ENCODE measurements around the gene CFAP126.
"Not testable (repeated sequence)": the region's sequence is repeated elsewhere in the genome, so short reads cannot be mapped to it uniquely, and the experiment has no call there.

Gene CFAP126

GRCh38 chr1:161367684-161368400, at the start of gene CFAP126:
CFAP126 (minus strand) TSS chr1:161367876; CDS start chr1:161367868, 8 bp downstream.
- no peak for DNase-seq (ENCODE audit: low spot score)

- not testable (repeated sequence) for DNase-seq (ENCODE audit: low spot score)
Observed at GRCh38 chr1:161413050-161413449, 45.4 kb upstream of the CFAP126 start.

- DNase-seq (ENCODE audit: low spot score), result not testable (repeated sequence)
Observed at GRCh38 chr1:161410636-161410970, 42.9 kb upstream of the CFAP126 start.

- DNase-seq (ENCODE audit: low spot score), result not testable (repeated sequence)
Observed at GRCh38 chr1:161409848-161410635, 42.4 kb upstream of the CFAP126 start.

- DNase-seq (ENCODE audit: low spot score), result no peak
Observed at GRCh38 chr1:161408429-161409052, 40.9 kb upstream of the CFAP126 start.

GRCh38 chr1:161407451-161407985, 39.8 kb upstream of the CFAP126 start:
- DNase-seq (ENCODE audit: low spot score), result no peak

- DNase-seq (ENCODE audit: low spot score), result not testable (repeated sequence)
Observed at GRCh38 chr1:161406551-161406950, 38.9 kb upstream of the CFAP126 start.

GRCh38 chr1:161404051-161404597, 36.4 kb upstream of the CFAP126 start:
- DNase-seq (ENCODE audit: low spot score), result no peak

- no peak for DNase-seq (ENCODE audit: low spot score)
Observed at GRCh38 chr1:161402446-161402845, 34.8 kb upstream of the CFAP126 start.

GRCh38 chr1:161399257-161399998, 31.8 kb upstream of the CFAP126 start:
- DNase-seq (ENCODE audit: low spot score), result peak; percentile 95

- no peak for DNase-seq (ENCODE audit: low spot score)
Observed at GRCh38 chr1:161398900-161399256, 31.2 kb upstream of the CFAP126 start.

- DNase-seq (ENCODE audit: low spot score), result not testable (repeated sequence)
Observed at GRCh38 chr1:161397038-161397437, 29.4 kb upstream of the CFAP126 start.

- DNase-seq (ENCODE audit: low spot score), result no peak
Observed at GRCh38 chr1:161393151-161393550, 25.5 kb upstream of the CFAP126 start.

- no peak for DNase-seq (ENCODE audit: low spot score)
Observed at GRCh38 chr1:161391611-161392010, 23.9 kb upstream of the CFAP126 start.

- DNase-seq (ENCODE audit: low spot score), result not testable (repeated sequence)
Observed at GRCh38 chr1:161391136-161391535, 23.5 kb upstream of the CFAP126 start.

- no peak for DNase-seq (ENCODE audit: low spot score)
Observed at GRCh38 chr1:161390559-161390858, 22.8 kb upstream of the CFAP126 start.

- DNase-seq (ENCODE audit: low spot score), result peak; percentile 98
Observed at GRCh38 chr1:161389691-161390558, 22.2 kb upstream of the CFAP126 start.

- not testable (repeated sequence) for DNase-seq (ENCODE audit: low spot score)
Observed at GRCh38 chr1:161389158-161389557, 21.5 kb upstream of the CFAP126 start.

GRCh38 chr1:161388639-161389038, 21.0 kb upstream of the CFAP126 start:
- DNase-seq (ENCODE audit: low spot score), result no peak

- no peak for DNase-seq (ENCODE audit: low spot score)
Observed at GRCh38 chr1:161382214-161383019, 14.7 kb upstream of the CFAP126 start.

Data from left forelimb (tissue), 1 donor.